ENCODE results near the gene ADAMTS9.

Gene ADAMTS9

GRCh38 chr3:64578797-64579196, 109.0 kb downstream of the ADAMTS9 start:
- TF ChIP-seq CTCF (IDR thresholded peaks at IDR 0.05; ENCODE audit: low read depth, low read length, missing control alignments): no peak
- no peak overlapping the region for H3K4me3 ChIP-seq (ENCODE audit: low read depth, low read length)
- in situ Hi-C loops (cut with HindIII; ENCODE audit: low sequenced_read_pairs): no loop called here
- DNase-seq (ENCODE audit: low read depth): no peak

GRCh38 chr3:64578062-64578770, 109.6 kb downstream of the ADAMTS9 start:
- no peak overlapping the region for H3K4me3 ChIP-seq (ENCODE audit: low read depth, low read length)
- TF ChIP-seq CTCF (IDR thresholded peaks at IDR 0.05; ENCODE audit: low read depth, low read length, missing control alignments): no peak
- in situ Hi-C loops (cut with HindIII; ENCODE audit: low sequenced_read_pairs): no loop called here
- no peak for DNase-seq (ENCODE audit: low read depth)

- TF ChIP-seq CTCF (IDR thresholded peaks at IDR 0.05; ENCODE audit: low read depth, low read length, missing control alignments): no peak
- no peak for DNase-seq (ENCODE audit: low read depth)
- in situ Hi-C loops (cut with HindIII; ENCODE audit: low sequenced_read_pairs): no loop called here
- H3K4me3 ChIP-seq (ENCODE audit: low read depth, low read length): no peak overlapping the region
These were observed 111.5 kb downstream of the ADAMTS9 start for GRCh38 chr3:64576211-64576775.

- in situ Hi-C loops (cut with HindIII; ENCODE audit: low sequenced_read_pairs): no loop called here
- H3K4me3 ChIP-seq (ENCODE audit: low read depth, low read length): no peak overlapping the region
- no peak for DNase-seq (ENCODE audit: low read depth)
- TF ChIP-seq CTCF (IDR thresholded peaks at IDR 0.05; ENCODE audit: low read depth, low read length, missing control alignments): peak; percentile 65
These were observed 112.5 kb downstream of the ADAMTS9 start for GRCh38 chr3:64575211-64575844.

- TF ChIP-seq CTCF (IDR thresholded peaks at IDR 0.05; ENCODE audit: low read depth, low read length, missing control alignments): no peak
- in situ Hi-C loops (cut with HindIII; ENCODE audit: low sequenced_read_pairs): no loop called here
- DNase-seq (ENCODE audit: low read depth): no peak
- no peak overlapping the region for H3K4me3 ChIP-seq (ENCODE audit: low read depth, low read length)
These were observed 113.6 kb downstream of the ADAMTS9 start for GRCh38 chr3:64574194-64574593.

- no peak for TF ChIP-seq CTCF (IDR thresholded peaks at IDR 0.05; ENCODE audit: low read depth, low read length, missing control alignments)
- in situ Hi-C loops (cut with HindIII; ENCODE audit: low sequenced_read_pairs): no loop called here
- DNase-seq (ENCODE audit: low read depth): no peak
- no peak overlapping the region for H3K4me3 ChIP-seq (ENCODE audit: low read depth, low read length)
These were observed 115.8 kb downstream of the ADAMTS9 start for GRCh38 chr3:64571982-64572381.
